C4-2B (cell line): ENCODE data around the gene ZKSCAN2.

Experiments used
- H3K27ac ChIP-seq: fragments of 450-650 bp; 2 replicates; pipeline ENCODE4 v1.5.1; 2017
- ZFX ChIP-seq: fragments of 450-650 bp; IDR thresholded peaks from 2 replicates; pipeline ENCODE4 v1.6.1; 2017
- TF ChIP-seq, protein P1 (sequence below): fragments of 450-650 bp; conservative IDR thresholded peaks from 2 replicates; pipeline ENCODE4 v1.5.1; 2017; ENCODE audit warnings: mild to moderate bottlenecking

Gene ZKSCAN2

DNA sequence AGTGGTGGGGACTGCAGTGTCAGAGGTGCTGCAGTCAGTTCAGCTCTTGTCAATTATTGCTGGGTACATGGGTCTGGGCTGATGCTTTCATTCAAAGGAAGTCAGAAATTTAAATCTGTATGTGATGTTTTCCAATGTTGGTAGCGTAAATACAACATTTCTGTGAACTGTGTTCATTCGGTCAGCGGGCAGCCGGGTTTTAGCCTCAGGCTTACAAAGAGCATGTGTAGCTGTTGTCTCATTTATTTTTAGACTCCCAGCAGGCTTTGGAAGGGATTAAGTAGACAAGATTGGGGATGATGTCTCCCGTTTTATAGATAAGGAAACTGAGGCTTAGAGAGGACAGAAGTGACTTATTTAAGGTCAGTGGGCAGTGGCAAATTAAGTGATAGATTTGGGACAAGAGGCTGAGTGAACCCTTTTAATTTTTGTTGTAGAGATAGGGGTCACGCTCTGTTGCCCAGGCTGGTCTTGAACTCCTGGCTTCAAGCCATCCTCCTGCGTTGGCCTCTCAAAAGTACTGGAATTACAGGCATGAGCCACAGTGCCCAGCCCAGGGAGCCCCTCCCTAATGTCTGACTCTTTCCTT lies 32.8 kb downstream of the ZKSCAN2 start:
- TF ChIP-seq, protein P1, sequence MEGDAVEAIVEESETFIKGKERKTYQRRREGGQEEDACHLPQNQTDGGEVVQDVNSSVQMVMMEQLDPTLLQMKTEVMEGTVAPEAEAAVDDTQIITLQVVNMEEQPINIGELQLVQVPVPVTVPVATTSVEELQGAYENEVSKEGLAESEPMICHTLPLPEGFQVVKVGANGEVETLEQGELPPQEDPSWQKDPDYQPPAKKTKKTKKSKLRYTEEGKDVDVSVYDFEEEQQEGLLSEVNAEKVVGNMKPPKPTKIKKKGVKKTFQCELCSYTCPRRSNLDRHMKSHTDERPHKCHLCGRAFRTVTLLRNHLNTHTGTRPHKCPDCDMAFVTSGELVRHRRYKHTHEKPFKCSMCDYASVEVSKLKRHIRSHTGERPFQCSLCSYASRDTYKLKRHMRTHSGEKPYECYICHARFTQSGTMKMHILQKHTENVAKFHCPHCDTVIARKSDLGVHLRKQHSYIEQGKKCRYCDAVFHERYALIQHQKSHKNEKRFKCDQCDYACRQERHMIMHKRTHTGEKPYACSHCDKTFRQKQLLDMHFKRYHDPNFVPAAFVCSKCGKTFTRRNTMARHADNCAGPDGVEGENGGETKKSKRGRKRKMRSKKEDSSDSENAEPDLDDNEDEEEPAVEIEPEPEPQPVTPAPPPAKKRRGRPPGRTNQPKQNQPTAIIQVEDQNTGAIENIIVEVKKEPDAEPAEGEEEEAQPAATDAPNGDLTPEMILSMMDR, result no peak
- TF ChIP-seq ZFX, result no peak
- no peak overlapping the region for H3K27ac ChIP-seq

DNA sequence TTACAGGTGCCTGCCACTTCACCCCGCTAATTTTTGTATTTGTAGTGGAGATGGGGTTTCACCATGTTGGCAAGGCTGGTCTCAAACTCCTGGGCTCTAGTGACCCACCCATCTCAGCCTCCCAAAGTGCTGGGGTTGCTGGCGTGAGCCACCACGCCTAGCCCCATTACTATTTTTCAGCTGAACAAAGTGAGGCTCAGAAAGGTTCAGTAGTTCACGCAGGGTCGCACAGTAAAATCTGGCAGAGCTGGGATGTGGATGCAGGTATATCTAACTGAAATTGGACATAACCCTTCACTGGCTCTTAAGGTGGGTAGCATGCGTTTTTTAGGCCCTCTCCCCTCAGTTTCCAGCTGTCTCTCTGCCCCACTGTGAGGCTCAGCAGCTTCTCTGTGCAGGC lies 33.7 kb downstream of the ZKSCAN2 start:
- no peak overlapping the region for H3K27ac ChIP-seq
- TF ChIP-seq ZFX, result no peak
- TF ChIP-seq, protein P1, result no peak

DNA sequence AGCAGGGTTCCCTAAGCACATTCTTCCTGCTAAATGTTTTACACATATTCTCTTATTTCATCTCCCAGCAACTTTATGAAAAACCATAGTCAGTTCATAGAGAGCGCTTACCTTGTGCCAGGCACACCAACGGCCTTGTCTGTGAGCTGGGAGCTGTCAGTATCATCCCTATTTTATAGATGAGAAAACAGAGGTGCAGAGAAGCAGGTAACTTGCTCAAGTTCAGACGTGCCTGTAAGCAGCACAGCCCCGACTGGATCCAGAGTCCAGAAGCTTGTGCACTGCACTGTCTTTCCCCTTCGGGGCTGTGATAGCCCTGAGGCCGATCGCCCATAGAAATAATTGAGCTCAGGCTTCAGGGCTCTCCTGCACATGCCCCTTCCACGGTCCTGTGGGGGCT lies 34.7 kb downstream of the ZKSCAN2 start:
- H3K27ac ChIP-seq, result no peak overlapping the region
- TF ChIP-seq ZFX, result no peak
- TF ChIP-seq, protein P1, result no peak

DNA sequence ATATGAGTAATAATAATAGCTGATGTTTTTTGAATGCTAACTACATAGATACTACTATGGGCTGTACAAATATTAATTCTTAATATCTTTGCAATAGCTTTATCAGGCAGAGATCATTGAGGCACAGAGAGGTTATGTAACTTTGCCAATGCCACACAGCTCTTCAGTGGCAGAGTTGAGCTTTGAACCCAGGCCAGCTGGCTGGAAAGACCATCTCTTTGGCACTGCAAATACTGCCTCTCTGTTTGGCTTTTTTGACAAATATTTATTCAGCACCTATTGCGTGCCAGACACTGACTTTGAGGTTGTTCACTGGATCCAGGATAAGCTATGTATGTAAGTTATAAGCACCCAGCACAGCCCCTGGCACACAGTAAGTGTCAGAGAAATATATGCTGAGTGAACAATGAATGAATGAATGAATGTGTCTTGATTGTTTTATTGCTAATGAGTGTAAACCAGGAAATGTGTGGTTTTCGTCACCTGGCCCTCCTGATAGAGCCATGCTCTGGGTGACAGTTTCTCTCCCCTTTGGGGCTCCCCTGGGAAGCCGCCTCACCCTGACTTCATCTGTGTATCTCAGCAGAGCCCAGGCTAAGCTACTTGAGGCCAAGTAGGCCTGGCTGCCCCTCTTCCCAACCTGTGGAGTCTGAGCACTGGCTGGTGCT lies 38.4 kb downstream of the ZKSCAN2 start:
- H3K27ac ChIP-seq, result no peak overlapping the region
- TF ChIP-seq, protein P1, result no peak
- no peak for TF ChIP-seq ZFX

DNA sequence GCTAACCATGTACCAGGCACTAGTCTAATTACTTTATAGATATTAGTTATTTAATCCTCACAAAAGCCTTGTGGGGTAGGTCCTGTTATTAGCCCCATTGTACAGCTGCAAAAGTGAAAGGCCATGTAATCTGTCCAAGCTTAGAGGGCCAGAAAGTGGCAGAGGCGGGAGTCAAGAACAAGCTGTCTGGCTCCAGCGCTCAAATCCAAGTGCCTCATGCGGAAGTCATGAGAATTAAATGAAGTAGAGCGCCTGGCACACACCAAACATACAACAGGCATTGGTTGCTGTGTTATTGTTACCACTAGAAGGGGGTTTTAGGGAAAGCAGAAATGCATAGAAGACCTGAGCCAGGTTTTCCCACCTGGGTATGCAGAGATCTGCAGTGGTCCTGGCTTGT lies 39.7 kb downstream of the ZKSCAN2 start:
- no peak for TF ChIP-seq ZFX
- TF ChIP-seq, protein P1, result no peak
- no peak overlapping the region for H3K27ac ChIP-seq

DNA sequence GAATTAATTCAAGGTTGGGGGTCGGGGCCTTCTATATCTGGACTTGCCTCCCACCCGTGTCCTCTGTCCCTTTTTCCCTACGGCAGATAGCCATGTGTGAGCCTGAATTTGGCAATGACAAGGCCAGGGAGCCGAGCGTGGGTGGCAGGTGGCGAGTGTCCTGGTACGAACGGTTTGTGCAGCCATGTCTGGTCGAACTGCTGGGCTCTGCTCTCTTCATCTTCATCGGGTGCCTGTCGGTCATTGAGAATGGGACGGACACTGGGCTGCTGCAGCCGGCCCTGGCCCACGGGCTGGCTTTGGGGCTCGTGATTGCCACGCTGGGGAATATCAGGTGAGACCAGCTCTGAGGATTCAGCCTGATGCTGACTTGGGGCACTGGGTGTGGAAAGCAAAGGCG lies 40.5 kb downstream of the ZKSCAN2 start:
- no peak for TF ChIP-seq ZFX
- TF ChIP-seq, protein P1, result no peak
- H3K27ac ChIP-seq, result no peak overlapping the region

DNA sequence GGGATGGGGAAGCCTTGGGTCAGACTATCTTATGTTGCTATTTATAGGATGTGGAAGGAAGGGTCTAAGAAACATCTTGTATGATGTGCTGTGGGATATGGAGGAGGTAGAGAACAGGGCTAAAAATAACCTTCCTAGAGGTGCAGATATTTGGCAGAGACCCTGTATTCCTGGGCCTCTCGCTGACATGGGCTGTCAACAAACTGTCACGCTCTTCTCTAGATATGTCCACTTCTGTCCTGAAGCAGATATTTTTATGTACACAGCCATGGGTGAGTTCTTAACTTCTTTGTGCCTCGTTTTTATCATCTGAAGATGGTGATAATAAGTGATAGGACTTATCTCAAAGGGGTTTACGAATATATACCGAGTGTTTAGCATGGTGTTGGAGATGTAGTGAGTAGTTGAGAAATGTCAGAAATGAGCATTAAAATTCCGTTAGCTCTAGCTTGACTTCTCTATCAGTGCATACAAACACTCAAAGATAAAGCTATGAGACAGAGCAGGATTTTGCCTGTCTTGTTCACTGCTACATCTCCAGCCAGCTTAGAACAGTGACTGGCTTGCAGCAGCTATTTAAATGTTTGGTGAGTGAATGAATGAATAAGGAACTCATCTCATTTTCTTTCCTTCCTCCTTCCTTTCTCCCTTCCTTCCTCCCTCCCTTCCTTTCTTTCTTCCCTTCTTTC lies 43.8 kb downstream of the ZKSCAN2 start:
- H3K27ac ChIP-seq, result no peak overlapping the region
- TF ChIP-seq, protein P1, result no peak
- TF ChIP-seq ZFX, result no peak
